GM21737 (cell line): ENCODE data around the gene COL23A1.
"Not testable (repeated sequence)": the region's sequence is repeated elsewhere in the genome, so short reads cannot be mapped to it uniquely, and the experiment has no call there.

Experiments
- ATAC-seq: cut with Tn5 transposase; IDR thresholded peaks from one replicate; pipeline ENCODE4 v1.9.1; 2021; ENCODE audit warnings: mild to moderate bottlenecking, moderate library complexity; ENCODE audit not compliant: unreplicated experiment

COL23A1 gene

GRCh38 chr5:178253632-178254031, 336.6 kb downstream of the COL23A1 start:
- ATAC-seq: not testable (repeated sequence)

GRCh38 chr5:178252258-178252657, 337.9 kb downstream of the COL23A1 start:
- ATAC-seq: no peak

GRCh38 chr5:178250263-178250662, 339.9 kb downstream of the COL23A1 start:
- ATAC-seq: no peak

GRCh38 chr5:178249191-178249989, 340.8 kb downstream of the COL23A1 start:
- ATAC-seq: no peak

- ATAC-seq: no peak
Observed at GRCh38 chr5:178248750-178249149, 341.4 kb downstream of the COL23A1 start.

GRCh38 chr5:178247481-178248456, 342.4 kb downstream of the COL23A1 start:
- no peak for ATAC-seq

GRCh38 chr5:178246624-178247279, 343.4 kb downstream of the COL23A1 start:
- no peak for ATAC-seq

- no peak for ATAC-seq
Observed at GRCh38 chr5:178245389-178245788, 344.8 kb downstream of the COL23A1 start.

- ATAC-seq: no peak
Observed at GRCh38 chr5:178244576-178244975, 345.6 kb downstream of the COL23A1 start.

- no peak for ATAC-seq
Observed at GRCh38 chr5:178242416-178242815, 347.8 kb downstream of the COL23A1 start.

GRCh38 chr5:178241688-178242231, 348.4 kb downstream of the COL23A1 start:
- ATAC-seq: no peak

GRCh38 chr5:178241231-178241663, 348.9 kb downstream of the COL23A1 start:
- no peak for ATAC-seq

- no peak for ATAC-seq
Observed at GRCh38 chr5:178240766-178241165, 349.4 kb downstream of the COL23A1 start.

- no peak for ATAC-seq
Observed at GRCh38 chr5:178240341-178240741, 349.9 kb downstream of the COL23A1 start.

- ATAC-seq: not testable (repeated sequence)
Observed at GRCh38 chr5:178239626-178240301, 350.4 kb downstream of the COL23A1 start.

GRCh38 chr5:178238711-178239592, 351.2 kb downstream of the COL23A1 start:
- ATAC-seq: no peak

- ATAC-seq: no peak
Observed at GRCh38 chr5:178238313-178238635, 351.9 kb downstream of the COL23A1 start.

GRCh38 chr5:178237431-178238312, 352.5 kb downstream of the COL23A1 start:
- ATAC-seq: no peak
